GM15510 (cell line): ENCODE measurements around the gene MRPL44.

Experiments
- POLR2A ChIP-seq: IDR thresholded peaks from 3 replicates; pipeline ENCODE4 v1.6.1; 2011; ENCODE audit warnings: borderline replicate concordance; ENCODE audit not compliant: insufficient read length; ENCODE audit errors: extremely low read depth

MRPL44 gene

DNA sequence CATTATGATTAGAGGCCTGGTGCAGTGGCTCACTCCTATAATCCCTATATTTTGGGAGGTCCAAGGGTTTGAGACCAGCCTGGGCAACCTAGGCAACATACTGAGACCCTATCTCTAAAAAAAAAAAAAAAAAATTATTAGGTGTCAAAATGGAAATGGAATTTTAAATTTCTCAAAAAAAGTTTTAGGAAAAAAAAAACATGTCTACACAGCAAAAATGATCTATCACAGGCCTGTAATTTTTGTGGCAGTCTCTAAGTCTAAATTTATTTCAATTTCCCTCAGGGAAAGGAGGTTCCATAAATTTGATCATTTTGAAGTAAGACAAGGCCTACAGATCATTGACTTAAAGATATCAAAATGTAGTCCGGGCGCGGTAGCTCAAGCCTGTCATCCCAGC lies 16.3 kb downstream of the MRPL44 start:
- TF ChIP-seq POLR2A = no peak

DNA sequence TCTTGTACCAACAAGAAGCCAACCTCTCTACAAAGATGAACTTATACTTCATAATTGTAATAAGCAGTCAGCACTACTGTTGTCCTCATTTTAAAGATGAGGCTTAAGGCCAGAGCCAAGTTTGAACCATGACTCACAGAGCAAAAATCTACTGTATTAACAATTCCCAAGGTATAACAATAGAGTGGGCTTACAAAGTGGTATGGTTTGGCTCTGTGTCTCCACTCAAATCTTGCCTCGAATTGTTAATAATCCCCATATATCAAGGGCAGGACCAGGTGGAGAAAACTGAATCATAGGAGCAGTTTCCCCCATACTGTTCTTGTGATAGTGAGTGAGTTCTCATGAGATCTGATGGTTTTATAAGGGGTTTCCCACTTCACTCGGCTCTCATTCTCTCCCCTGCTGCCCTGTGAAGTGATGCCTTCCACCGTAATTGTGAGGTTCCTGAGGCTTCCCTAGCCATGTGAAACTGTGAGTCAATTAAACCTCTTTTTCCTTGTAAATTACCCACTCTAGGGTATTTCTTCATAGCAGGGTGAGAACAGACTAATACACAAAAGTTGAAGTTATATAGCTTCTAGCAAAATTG lies 19.5 kb downstream of the MRPL44 start:
- no peak for TF ChIP-seq POLR2A

DNA sequence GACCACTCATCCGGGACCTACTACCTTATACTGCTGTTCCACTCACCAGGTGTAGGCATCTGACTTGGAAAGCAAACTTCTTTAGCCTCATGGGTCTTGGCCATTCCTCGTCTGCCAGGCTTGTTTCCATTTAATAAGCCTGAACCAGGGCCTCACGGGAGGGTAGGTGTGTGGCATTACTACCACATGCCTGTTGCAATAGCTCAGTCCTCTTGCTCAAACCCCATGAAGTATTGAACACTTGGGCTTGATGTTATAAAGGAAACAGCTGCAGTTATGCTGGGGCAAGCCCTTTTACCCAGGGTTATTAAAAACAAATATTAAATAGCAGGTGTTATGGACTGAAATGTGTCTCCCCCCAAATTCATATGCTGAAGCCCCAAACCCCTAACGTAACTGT lies 21.2 kb downstream of the MRPL44 start:
- no peak for TF ChIP-seq POLR2A

DNA sequence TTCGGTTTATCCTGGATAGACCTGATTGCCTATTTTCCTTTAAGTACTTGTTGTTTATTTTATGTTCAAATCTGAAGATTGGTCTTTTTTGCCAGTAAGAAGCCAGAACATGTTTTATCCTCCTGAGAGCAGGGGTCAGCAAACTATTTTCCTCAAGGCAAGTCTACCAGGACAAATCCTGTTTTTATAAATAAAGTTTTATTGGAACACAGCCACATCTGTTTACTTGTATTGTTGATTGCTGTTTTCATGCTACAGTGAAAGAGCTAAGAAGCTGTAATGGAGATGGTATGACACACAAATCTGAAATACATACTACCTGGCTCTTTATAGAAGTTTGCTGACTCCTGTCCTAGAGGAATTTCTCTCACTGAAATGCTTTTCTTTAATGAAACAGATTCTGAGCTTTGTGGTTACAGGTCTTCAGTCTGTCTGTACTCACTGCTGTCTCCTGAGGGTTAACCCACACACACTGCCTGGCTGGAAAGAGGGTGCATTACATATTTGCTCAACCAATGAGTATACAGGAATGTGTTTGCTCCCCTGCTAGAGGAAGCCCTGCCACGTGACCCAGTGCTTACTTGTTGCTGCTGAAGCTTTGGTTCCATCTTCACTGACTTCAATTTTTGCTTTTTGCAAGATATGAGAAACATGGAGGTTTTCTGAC lies 22.6 kb downstream of the MRPL44 start:
- no peak for TF ChIP-seq POLR2A

DNA sequence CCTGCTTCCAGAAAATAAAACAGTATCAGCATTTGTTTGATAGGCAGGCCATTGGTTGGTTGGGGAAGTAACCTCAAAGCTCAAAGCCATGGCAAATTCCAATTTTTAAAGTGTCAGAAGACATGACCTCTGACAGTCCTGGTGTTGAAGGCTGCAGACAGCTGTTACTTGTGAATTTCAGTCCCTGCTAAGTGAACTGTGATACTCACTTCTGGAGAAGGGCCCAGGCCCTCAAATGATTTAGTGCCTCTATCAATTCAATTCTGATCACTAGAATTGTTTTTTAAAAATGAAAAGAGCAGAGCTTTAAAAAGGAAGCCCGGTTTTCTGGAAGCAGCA lies 23.1 kb downstream of the MRPL44 start:
- TF ChIP-seq POLR2A = no peak

DNA sequence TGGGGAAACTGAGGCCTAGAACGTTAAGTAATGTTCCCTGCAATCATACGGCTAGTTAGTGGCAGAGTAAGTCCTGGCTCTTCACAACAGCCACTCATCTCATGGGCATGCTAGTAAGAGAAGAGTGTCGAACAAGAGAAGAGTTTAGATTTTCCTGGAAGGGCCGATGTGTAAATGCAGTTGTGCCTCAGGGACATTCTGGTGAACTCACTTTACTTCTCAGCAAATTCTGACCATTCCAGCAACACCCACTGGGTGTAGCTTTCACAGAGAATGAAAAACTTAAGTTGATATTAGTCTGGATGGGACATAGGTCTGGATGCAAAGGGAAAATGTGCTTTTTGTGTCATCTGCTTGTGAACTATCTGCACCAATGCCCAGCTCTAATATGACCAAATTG lies 23.5 kb downstream of the MRPL44 start:
- no peak for TF ChIP-seq POLR2A

DNA sequence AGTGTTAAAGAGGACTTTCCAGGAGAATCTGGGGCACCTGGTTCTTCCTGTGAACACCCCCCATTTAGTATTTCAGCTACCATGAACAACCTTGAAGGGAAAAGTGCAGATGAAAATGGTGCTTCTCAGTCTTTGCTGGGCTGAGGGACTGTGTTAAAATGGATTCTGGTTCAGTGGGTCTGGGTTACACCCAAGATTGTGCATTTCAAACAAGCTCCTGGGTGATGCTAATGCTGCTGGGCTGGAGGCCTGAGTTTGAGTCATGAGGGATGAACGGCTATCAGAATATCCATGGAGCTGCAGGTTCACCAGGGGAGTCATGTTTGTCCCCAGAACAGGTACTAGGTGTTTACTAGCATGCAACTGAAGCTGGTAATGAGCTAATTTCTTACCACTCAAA lies 24.0 kb downstream of the MRPL44 start:
- no peak for TF ChIP-seq POLR2A

DNA sequence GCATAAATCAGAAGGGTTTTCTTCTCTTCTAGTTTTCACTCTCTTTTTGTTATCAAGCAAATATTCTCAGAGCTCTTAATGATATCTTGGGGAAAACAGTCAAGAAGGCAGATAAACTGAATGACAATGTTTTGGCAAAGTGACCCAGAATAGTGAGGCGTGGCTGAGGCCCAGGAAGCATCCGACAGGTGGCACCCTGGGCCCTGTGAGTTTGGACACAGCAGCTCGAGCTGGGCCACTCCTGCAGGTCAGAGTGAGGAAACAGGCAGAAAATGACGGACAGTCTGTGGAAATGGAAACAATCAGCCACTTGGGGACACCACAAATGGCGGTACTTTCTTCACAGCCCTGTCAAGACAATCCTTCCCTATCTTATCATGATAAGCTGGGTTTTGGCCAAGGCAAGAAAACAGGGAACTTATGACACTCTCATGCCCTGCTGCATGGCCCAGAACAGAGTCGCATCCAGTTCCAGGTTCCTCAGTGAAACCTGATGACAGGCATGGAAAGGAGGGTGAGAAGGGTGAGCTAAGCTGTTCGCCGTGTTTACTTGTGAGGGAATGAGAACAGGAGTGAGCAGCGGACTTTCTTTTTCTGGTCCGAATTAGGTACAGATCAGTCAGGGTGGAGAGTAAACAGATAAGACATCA lies 32.1 kb downstream of the MRPL44 start:
- TF ChIP-seq POLR2A = no peak

DNA sequence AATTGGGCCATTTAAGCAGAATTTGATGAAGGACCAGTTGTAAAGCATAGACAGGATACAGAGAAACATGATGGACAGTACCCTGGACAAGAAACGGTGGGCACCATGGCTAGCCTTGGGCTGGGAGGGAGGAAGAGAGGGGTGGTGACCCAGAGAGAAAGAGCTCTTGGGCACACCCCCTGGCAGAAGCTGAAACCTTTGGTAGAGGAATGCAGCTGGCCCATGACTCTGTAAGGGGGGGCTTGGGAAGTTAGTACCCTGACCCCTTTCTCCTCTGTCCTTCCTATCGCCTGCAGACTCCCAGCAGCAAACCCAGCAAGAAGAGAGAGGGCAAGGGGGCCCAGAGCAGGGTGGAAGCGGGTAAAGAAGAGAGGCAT lies 32.6 kb downstream of the MRPL44 start:
- no peak for TF ChIP-seq POLR2A

DNA sequence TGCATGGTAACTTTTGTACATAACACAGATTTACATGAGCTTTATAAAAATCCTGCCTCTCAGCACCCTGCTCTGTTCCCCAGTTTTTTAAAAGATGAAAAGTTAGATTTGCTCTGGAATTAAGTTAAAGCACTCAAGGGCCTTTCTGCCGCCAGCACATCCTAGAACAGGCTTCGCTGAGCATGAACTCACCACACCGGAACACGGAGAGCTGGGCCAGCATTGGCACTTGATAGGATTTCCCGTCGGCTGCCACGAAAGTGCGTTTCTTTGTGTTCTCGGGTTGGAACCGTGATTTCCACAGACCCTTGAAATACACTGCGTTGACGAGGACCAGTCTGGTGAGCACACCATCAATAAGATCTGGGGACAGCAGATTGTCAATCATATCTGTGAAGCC lies 34.3 kb downstream of the MRPL44 start:
- TF ChIP-seq POLR2A = no peak

DNA sequence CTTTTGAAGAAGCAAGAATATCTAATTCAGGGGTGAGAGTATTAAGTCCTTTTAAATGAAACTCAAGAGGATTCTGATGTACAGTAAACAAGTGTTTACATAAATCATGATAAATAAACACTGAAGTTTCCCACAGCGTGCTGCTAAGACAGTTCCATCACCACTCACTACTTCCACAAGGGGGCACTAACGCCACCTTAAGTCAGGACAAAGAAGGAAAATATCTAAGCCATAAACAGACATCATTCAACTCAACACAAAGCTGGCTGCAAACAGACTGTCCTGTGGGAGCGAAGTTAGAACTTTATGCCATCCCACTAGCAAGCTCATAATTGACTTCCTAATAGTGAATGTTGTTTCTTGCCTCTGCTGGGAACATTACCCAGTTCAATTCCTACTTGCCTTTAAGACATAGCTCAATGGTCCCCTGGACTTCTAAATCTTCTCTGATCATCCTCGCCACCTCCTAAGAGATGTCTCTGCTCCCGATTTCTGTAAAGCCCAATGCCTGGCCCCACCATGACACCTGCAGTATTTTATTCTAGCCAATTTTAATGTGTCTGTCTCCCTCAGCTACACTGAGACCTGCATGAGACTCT lies 36.5 kb downstream of the MRPL44 start:
- no peak for TF ChIP-seq POLR2A

DNA sequence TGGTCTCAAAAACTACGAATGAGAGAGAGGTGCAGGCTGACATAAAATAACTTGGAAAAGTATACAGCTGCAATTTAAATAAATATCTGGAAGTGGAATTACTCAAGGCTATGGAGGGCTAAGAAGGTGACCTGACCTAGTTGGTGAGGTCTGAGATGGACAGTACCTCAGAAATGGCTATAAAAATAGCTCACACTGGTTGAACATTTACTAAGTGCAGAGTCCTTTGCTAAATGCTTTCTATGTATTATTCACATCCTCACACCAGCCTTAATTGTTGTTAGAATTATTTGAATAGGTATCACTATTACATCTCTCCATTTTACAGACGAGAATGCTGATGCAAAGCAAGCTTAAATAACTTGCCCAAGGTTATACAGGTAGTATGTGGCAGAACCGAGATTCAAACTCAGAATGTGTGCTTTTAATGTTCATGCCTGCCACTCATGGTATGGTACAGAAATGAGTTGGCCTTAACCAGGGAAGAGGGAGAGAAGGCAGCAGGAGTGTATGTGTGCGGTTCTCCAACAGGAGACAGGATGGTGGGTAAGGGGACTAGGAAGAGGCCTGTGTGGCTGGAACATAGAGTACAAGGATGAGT lies 37.4 kb downstream of the MRPL44 start:
- no peak for TF ChIP-seq POLR2A

DNA sequence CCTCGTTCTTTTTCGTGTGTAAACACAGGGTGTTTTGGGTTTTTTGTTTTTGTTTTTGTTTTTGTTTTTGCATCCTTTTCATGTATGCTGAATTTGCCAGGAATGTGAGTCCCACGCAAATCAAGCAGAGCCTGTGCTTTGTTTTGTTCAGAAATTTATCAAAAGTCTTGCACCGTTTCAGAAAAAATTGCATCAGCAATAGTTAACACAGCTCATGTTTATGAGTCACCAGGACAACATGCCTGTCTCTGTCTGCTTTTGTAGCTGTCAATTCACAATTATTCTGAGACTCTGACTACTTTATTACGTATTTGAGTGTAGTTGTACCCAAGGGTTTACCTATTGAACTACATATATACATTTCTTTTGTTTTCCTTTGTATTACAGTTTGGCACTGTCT lies 38.3 kb downstream of the MRPL44 start:
- no peak for TF ChIP-seq POLR2A

DNA sequence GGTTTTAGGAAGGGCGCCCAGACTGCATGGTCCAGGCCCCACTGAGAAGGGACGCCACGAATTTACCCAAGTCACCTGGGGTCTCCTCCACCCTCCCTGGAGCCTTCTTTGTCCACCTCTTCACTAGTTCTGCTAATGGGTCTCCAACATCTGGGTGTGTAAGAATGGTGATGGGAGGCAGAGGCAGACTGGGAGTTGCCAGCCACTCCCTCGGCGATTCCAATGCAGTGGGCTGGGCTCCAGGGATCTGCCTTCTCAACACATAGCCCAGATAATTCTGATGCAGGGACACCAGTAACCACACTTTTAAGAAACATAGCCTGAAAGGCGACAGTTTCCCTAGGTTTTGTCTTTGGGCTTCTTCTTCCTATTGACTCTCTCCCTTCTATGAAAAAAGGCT lies 39.1 kb downstream of the MRPL44 start:
- no peak for TF ChIP-seq POLR2A

DNA sequence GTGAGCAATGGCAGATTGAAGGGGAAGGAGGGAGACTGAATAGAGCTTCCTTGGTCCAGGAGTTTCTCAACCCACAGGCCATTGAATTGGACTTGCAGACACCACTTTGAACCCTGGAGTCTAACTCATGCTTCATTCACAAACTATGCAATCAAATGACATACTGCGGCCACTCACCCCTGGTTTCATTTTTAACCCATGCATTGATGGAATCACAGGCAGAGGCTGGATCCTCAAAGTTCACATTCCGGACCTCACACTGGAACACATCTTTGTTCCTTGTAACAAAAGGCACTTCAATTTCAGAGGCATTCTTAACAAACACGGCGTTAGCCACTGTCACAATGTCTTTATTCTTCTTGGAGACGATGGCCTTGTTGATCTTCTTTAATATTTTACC lies 40.7 kb downstream of the MRPL44 start:
- no peak for TF ChIP-seq POLR2A
